ENCODE results near the gene SMPDL3B. TPM values are rescaled to one million over a fixed set of nuclear protein-coding genes. Genes with fewer than 3 reads are reported as not detected.

SMPDL3B gene
- polyA plus RNA-seq, 1 donor (not counting 4 experiments of a cell fraction or from before 2014, with no cell fraction given): 0.51 TPM

DNA sequence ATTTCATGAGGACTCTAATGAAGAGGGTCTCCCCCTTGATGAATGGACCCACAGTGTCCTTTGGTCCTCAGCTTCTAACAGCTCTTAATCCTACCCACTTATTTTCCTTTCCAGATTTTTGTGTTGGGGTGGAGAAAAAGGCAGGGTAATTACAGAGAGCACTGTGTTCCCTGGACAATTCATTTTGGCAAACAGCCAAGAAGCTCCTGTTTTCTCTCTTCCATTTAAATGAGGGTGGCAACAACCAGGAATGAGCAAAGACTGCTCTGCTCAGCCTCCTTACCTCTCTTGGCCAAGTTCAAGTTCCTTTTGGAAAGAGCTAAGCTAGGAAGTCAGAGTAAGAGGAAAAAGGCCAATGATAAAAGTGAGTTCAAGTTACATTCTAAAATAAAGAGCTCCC lies 36.9 kb downstream of the SMPDL3B start:
- H3K4me2 ChIP-seq (ENCODE audit: control insufficient read depth, extremely low read depth, insufficient read depth, low read depth, low read length): no peak overlapping the region
- no peak overlapping the region for H2AFZ ChIP-seq (ENCODE audit: control insufficient read depth, low read length)
- H3K9me3 ChIP-seq (ENCODE audit: control insufficient read depth, low read depth, low read length): no peaks in the 10 kb centered on the region
- dilution Hi-C loops (cut with MboI; ENCODE audit: extremely low pct_ligation_motif_present, low sequenced_read_pairs): no loop called here
- H3K79me2 ChIP-seq (ENCODE audit: control insufficient read depth, insufficient read depth, low read length): no peaks in the 10 kb centered on the region
- H3K27me3 ChIP-seq (ENCODE audit: control insufficient read depth, extremely low read depth, insufficient read depth, low read length): no peaks in the 10 kb centered on the region
- TF ChIP-seq EZH2 (IDR thresholded peaks at IDR 0.05; ENCODE audit: low read length): no peak
- TF ChIP-seq, protein P1, sequence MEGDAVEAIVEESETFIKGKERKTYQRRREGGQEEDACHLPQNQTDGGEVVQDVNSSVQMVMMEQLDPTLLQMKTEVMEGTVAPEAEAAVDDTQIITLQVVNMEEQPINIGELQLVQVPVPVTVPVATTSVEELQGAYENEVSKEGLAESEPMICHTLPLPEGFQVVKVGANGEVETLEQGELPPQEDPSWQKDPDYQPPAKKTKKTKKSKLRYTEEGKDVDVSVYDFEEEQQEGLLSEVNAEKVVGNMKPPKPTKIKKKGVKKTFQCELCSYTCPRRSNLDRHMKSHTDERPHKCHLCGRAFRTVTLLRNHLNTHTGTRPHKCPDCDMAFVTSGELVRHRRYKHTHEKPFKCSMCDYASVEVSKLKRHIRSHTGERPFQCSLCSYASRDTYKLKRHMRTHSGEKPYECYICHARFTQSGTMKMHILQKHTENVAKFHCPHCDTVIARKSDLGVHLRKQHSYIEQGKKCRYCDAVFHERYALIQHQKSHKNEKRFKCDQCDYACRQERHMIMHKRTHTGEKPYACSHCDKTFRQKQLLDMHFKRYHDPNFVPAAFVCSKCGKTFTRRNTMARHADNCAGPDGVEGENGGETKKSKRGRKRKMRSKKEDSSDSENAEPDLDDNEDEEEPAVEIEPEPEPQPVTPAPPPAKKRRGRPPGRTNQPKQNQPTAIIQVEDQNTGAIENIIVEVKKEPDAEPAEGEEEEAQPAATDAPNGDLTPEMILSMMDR (optimal IDR thresholded peaks at IDR 0.05 in 1 of 3, IDR thresholded peaks at IDR 0.05 in 1 of 3, conservative IDR thresholded peaks at IDR 0.05 in 1 of 3; ENCODE audit: extremely low read depth in 1 of 3, insufficient read depth in 2 of 3, low read length in 3 of 3): no peak
- no peaks in the 10 kb centered on the region for H3K9me1 ChIP-seq (ENCODE audit: control insufficient read depth, extremely low read depth, insufficient read depth, low read length)
- H3K27ac ChIP-seq (ENCODE audit: control insufficient read depth, insufficient read depth, low read length): no peak overlapping the region
- FAIRE-seq (no peak), DNase-seq (ENCODE audit: low read depth, low spot score) (no peak)
- peaks cover 7% of the 10 kb centered on the region for H3K4me1 ChIP-seq (ENCODE audit: control insufficient read depth, extremely low read depth, insufficient read depth, low read length)
- no peak overlapping the region for H3K9ac ChIP-seq (ENCODE audit: control insufficient read depth, extremely low read depth, insufficient read depth, low read length)
- H4K20me1 ChIP-seq (ENCODE audit: control insufficient read depth, extremely low read depth, insufficient read depth, low read length): no peaks in the 10 kb centered on the region
- H3K4me3 ChIP-seq (ENCODE audit: control insufficient read depth in 2 of 3, extremely low read depth in 1 of 3, insufficient read depth in 2 of 3, low read depth in 1 of 3, low read length in 3 of 3): no peak overlapping the region
- peaks cover 4 to 14% of the 10 kb centered on the region in 2 experiments for H3K36me3 ChIP-seq (ENCODE audit: control insufficient read depth in 2 of 2, extremely low read depth in 1 of 2, insufficient read depth in 2 of 2, low read length in 2 of 2)

- no peak for DNase-seq (ENCODE audit: low read depth, low spot score)
These were observed 37.3 kb downstream of the SMPDL3B start for GRCh38 chr1:27972141-27972540.

More at GRCh38 chr1:27972141-27972540, 37.3 kb downstream of the SMPDL3B start:
- dilution Hi-C loops (cut with MboI; ENCODE audit: extremely low pct_ligation_motif_present, low sequenced_read_pairs): no loop called here
- H3K4me3 ChIP-seq (ENCODE audit: control insufficient read depth in 2 of 3, extremely low read depth in 1 of 3, insufficient read depth in 2 of 3, low read depth in 1 of 3, low read length in 3 of 3): no peak overlapping the region
- no peak overlapping the region for H3K9ac ChIP-seq (ENCODE audit: control insufficient read depth, extremely low read depth, insufficient read depth, low read length)
- H3K4me1 ChIP-seq (ENCODE audit: control insufficient read depth, extremely low read depth, insufficient read depth, low read length): peaks cover 7% of the 10 kb centered on the region
- no peak for FAIRE-seq
- no peaks in the 10 kb centered on the region for H3K79me2 ChIP-seq (ENCODE audit: control insufficient read depth, insufficient read depth, low read length)
- TF ChIP-seq, protein P1 (optimal IDR thresholded peaks at IDR 0.05 in 1 of 3, IDR thresholded peaks at IDR 0.05 in 1 of 3, conservative IDR thresholded peaks at IDR 0.05 in 1 of 3; ENCODE audit: extremely low read depth in 1 of 3, insufficient read depth in 2 of 3, low read length in 3 of 3): no peak
- TF ChIP-seq EZH2 (IDR thresholded peaks at IDR 0.05; ENCODE audit: low read length): no peak
- H3K27me3 ChIP-seq (ENCODE audit: control insufficient read depth, extremely low read depth, insufficient read depth, low read length): no peaks in the 10 kb centered on the region
- H3K27ac ChIP-seq (ENCODE audit: control insufficient read depth, insufficient read depth, low read length): no peak overlapping the region
- peaks cover 0 to 16% of the 10 kb centered on the region in 2 experiments for H3K36me3 ChIP-seq (ENCODE audit: control insufficient read depth in 2 of 2, extremely low read depth in 1 of 2, insufficient read depth in 2 of 2, low read length in 2 of 2)
- no peaks in the 10 kb centered on the region for H4K20me1 ChIP-seq (ENCODE audit: control insufficient read depth, extremely low read depth, insufficient read depth, low read length)
- H3K9me1 ChIP-seq (ENCODE audit: control insufficient read depth, extremely low read depth, insufficient read depth, low read length): no peaks in the 10 kb centered on the region
- no peak overlapping the region for H3K4me2 ChIP-seq (ENCODE audit: control insufficient read depth, extremely low read depth, insufficient read depth, low read depth, low read length)
- H3K9me3 ChIP-seq (ENCODE audit: control insufficient read depth, low read depth, low read length): no peaks in the 10 kb centered on the region
- no peak overlapping the region for H2AFZ ChIP-seq (ENCODE audit: control insufficient read depth, low read length)
